Mammary epithelial cell (primary cell): ENCODE data around the gene EPB41L4A.

ENCODE experiments used
- EZH2 ChIP-seq: IDR thresholded peaks from 2 replicates; pipeline ENCODE4 v1.6.1; 2012; ENCODE audit warnings: low read length, inconsistent platforms, borderline replicate concordance
- TF ChIP-seq, protein P1 (sequence below), 2 donors: IDR thresholded peaks in 1 of 2; conservative IDR thresholded peaks in 1 of 2; 2 replicates each; pipeline ENCODE4 v1.5.1; 2011 to 2012; ENCODE audit warnings: inconsistent platforms in 2 of 2, low read length in 2 of 2, mild to moderate bottlenecking in 2 of 2, control low read depth in 1 of 2, low read depth in 1 of 2; ENCODE audit not compliant: insufficient read depth in 1 of 2; ENCODE audit errors: extremely low read depth in 1 of 2

DNA sequence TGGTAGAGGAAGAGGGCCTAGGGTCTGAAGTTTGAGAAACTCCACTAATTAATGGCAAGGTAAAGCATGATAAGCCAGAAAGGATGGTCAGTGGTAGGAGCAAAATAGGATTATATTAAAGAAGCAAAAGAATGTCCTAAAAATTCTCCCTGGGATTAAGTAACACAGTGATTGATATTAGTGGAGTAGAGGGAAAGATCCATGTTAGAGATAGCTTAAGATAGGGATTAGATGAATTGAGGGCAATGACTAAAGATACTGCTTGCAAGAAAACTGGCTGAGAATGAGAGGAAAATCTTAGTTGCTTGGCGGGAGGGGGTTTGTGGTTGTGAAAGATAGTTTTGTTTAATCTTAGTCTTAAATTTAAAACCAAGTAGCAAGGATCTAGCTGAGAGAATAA, 255.6 kb downstream of the EPB41L4A start:
- TF ChIP-seq, protein P1, sequence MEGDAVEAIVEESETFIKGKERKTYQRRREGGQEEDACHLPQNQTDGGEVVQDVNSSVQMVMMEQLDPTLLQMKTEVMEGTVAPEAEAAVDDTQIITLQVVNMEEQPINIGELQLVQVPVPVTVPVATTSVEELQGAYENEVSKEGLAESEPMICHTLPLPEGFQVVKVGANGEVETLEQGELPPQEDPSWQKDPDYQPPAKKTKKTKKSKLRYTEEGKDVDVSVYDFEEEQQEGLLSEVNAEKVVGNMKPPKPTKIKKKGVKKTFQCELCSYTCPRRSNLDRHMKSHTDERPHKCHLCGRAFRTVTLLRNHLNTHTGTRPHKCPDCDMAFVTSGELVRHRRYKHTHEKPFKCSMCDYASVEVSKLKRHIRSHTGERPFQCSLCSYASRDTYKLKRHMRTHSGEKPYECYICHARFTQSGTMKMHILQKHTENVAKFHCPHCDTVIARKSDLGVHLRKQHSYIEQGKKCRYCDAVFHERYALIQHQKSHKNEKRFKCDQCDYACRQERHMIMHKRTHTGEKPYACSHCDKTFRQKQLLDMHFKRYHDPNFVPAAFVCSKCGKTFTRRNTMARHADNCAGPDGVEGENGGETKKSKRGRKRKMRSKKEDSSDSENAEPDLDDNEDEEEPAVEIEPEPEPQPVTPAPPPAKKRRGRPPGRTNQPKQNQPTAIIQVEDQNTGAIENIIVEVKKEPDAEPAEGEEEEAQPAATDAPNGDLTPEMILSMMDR (conservative IDR thresholded peaks at IDR 0.05 in 1 of 2, IDR thresholded peaks at IDR 0.05 in 1 of 2; ENCODE audit: extremely low read depth in 1 of 2, insufficient read depth in 1 of 2, low read depth in 1 of 2, low read length in 2 of 2), result no peak
- no peak for TF ChIP-seq EZH2
